H1 (cell line): ENCODE measurements around the gene PDK2. TPM values are rescaled to one million over a fixed set of nuclear protein-coding genes. Genes with fewer than 3 reads are reported as not detected.

Source experiments
- CHD7 ChIP-seq: fragments of 300-600 bp; sonication (generic); IDR thresholded peaks from 2 replicates; pipeline ENCODE4 v1.7.1; 2012; ENCODE audit warnings: low read length, moderate library complexity, mild to moderate bottlenecking, inconsistent platforms; ENCODE audit not compliant: insufficient replicate concordance
- CREB1 ChIP-seq: IDR thresholded peaks from 2 replicates; pipeline ENCODE4 v1.6.1; 2012; ENCODE audit warnings: inconsistent platforms
- GTF2F1 ChIP-seq: IDR thresholded peaks from 2 replicates; pipeline ENCODE4 v1.6.1; 2012; ENCODE audit warnings: low read depth, low read length, improper control_type of control experiment, borderline replicate concordance
- PHF8 ChIP-seq: fragments of 200-600 bp; sonication (generic); conservative IDR thresholded peaks from 2 replicates; pipeline ENCODE4 v1.7.1; 2012; ENCODE audit warnings: low read depth, mild to moderate bottlenecking, inconsistent platforms, low read length, moderate library complexity
- SIRT6 ChIP-seq: IDR thresholded peaks from one replicate; pipeline ENCODE4 v1.7.1; 2012; ENCODE audit warnings: low read length, inconsistent platforms
- SP1 ChIP-seq: IDR thresholded peaks from 2 replicates; pipeline ENCODE4 v1.6.1; 2011; ENCODE audit warnings: low read depth, low read length
- TCF12 ChIP-seq: IDR thresholded peaks from 2 replicates; pipeline ENCODE4 v1.6.1; 2011; ENCODE audit warnings: low read depth, mild to moderate bottlenecking, low read length
- TEAD4 ChIP-seq: IDR thresholded peaks from 2 replicates; pipeline ENCODE4 v1.6.1; 2012; ENCODE audit warnings: low read depth, low read length, inconsistent platforms, mixed read lengths
- polyA plus RNA-seq, 7 experiments: library from polyadenylated mRNA; depleted of rRNA in 3 of 7; stranded (reverse) in 5 of 7; unstranded in 2 of 7; fragments of >200 nt in 5 of 7; fragments of 200-250 nt in 2 of 7; gene quantifications; 1 replicate in 5 of 7; 2 replicates in 1 of 7; 4 replicates in 1 of 7; pipeline versions ENCODE4 v1.2.1 to v1.2.3, GENCODE V29; 2011 to 2013; ENCODE audit warnings: missing spikeins in 2 of 7, mixed read lengths in 2 of 7
- total RNA-seq: library from RNA; stranded (reverse); fragmentation: NEBNext Ultra II Directional; extraction: Animal tissue kit (Norgen Biotek cat#: 25700); gene quantifications from 2 replicates; pipeline ENCODE4 v1.2.1, GENCODE V29; 2021

Gene PDK2
- total and polyA plus RNA-seq, 2 of the 8 experiments (the other 6 are each of a cell fraction or from before 2014, with no cell fraction given), result 18.3 to 121 TPM

- no peak for TF ChIP-seq TCF12
- no peak for TF ChIP-seq CHD7
- no peak for TF ChIP-seq CREB1
- TF ChIP-seq TEAD4, result no peak
- no peak for TF ChIP-seq GTF2F1
- no peak for TF ChIP-seq SP1
- no peak for TF ChIP-seq SIRT6
- no peak for TF ChIP-seq PHF8
These were observed 23.5 kb upstream of the PDK2 start (continued) for GRCh38 chr17:50071692-50072091.
